Esophagus squamous epithelium (tissue), 4 donors: ENCODE measurements around the gene SPRYD3.

Experiments used
- POLR2A ChIP-seq, 4 donors: fragments of 450-650 bp; IDR thresholded peaks; one replicate each; pipeline ENCODE4 v1.6.1; 2017; ENCODE audit warnings: antibody characterized with exemption in 4 of 4, mild to moderate bottlenecking in 4 of 4, moderate library complexity in 3 of 4
- TF ChIP-seq, protein P1 (sequence below), 6 experiments: fragments of 450-650 bp in 4 of 6; fragments of 200-600 bp in 2 of 6; sonication (generic) in 2 of 6; IDR thresholded peaks; one replicate each; pipeline ENCODE4 v1.5.1; 2016 to 2019; ENCODE audit warnings: antibody characterized with exemption in 6 of 6, mild to moderate bottlenecking in 4 of 6, moderate library complexity in 4 of 6

DNA sequence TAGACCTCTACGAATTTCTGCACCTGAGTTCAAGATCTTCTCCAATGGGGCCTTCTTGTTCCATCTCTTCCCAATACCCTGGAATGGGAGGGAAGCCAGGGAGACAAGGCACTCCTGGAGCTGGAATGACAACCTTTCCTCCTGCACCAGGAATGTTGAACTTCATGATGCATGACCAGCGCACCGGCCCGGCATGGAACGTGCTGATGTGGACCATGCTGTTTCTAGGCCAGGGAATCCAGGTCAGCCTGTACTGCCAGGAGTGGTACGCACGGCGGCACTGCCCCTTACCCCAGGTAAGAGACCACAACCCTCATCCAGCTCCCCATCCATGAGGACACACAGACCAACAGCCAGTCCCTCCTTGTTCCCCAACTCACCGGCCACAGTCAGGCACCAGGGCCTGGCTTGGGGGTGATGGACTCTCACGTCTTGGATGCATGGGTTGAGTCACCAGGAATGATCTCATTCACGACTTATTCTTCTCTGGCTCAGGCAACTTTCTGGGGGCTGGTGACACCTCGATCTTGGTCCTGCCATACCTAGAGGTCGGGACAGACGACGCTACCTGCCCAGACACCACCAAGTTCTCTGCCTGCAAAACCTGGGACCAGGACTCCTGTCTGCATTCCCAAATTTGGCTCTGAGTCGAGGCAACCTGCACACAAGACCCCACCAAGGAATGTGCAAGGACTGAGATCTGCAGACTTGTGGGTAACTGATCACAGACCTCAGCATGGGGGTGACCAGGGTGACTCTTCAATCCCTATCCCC is 44.6 kb upstream of the SPRYD3 start:
- TF ChIP-seq, protein P1, sequence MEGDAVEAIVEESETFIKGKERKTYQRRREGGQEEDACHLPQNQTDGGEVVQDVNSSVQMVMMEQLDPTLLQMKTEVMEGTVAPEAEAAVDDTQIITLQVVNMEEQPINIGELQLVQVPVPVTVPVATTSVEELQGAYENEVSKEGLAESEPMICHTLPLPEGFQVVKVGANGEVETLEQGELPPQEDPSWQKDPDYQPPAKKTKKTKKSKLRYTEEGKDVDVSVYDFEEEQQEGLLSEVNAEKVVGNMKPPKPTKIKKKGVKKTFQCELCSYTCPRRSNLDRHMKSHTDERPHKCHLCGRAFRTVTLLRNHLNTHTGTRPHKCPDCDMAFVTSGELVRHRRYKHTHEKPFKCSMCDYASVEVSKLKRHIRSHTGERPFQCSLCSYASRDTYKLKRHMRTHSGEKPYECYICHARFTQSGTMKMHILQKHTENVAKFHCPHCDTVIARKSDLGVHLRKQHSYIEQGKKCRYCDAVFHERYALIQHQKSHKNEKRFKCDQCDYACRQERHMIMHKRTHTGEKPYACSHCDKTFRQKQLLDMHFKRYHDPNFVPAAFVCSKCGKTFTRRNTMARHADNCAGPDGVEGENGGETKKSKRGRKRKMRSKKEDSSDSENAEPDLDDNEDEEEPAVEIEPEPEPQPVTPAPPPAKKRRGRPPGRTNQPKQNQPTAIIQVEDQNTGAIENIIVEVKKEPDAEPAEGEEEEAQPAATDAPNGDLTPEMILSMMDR (IDR thresholded peaks at IDR 0.05): no peak
- TF ChIP-seq POLR2A (IDR thresholded peaks at IDR 0.05): no peak
